Endothelial cell (in vitro differentiated cells): ENCODE results near the gene SLC9B1. TPM values are rescaled to one million over a fixed set of nuclear protein-coding genes. Genes with fewer than 3 reads are reported as not detected.
A peak's percentile ranks its signal among the peaks of the same experiment; 100 is the strongest.
"Not testable (repeated sequence)": the region's sequence is repeated elsewhere in the genome, so short reads cannot be mapped to it uniquely, and the experiment has no call there.

ENCODE experiments used
- DNase-seq: peaks from one replicate; pipeline ENCODE4 v3.0.0; 2021; ENCODE audit warnings: low spot score
- H3K27ac Mint-ChIP-seq: one replicate; pipeline ENCODE4 v1.8.0; 2021; ENCODE audit warnings: mixed read lengths, inconsistent platforms; ENCODE audit not compliant: unreplicated experiment
- H3K27me3 Mint-ChIP-seq: one replicate; pipeline ENCODE4 v1.8.0; 2021; ENCODE audit warnings: mild to moderate bottlenecking, moderate library complexity, mixed read lengths, inconsistent platforms; ENCODE audit not compliant: unreplicated experiment
- H3K36me3 Mint-ChIP-seq: one replicate; pipeline ENCODE4 v1.8.0; 2021; ENCODE audit warnings: mild to moderate bottlenecking, low read depth, mixed read lengths, inconsistent platforms; ENCODE audit not compliant: unreplicated experiment
- H3K4me1 Mint-ChIP-seq: one replicate; pipeline ENCODE4 v1.8.0; 2021; ENCODE audit warnings: mild to moderate bottlenecking, mixed read lengths, inconsistent platforms; ENCODE audit not compliant: unreplicated experiment
- H3K4me3 Mint-ChIP-seq: one replicate; pipeline ENCODE4 v1.8.0; 2021; ENCODE audit warnings: mild to moderate bottlenecking, mixed read lengths, inconsistent platforms; ENCODE audit not compliant: unreplicated experiment
- H3K9me3 Mint-ChIP-seq: one replicate; pipeline ENCODE4 v1.8.0; 2021; ENCODE audit warnings: mixed read lengths, inconsistent platforms; ENCODE audit not compliant: unreplicated experiment
- total RNA-seq: library from RNA; stranded (reverse); fragmentation: NEBNext Ultra II Directional; extraction: Animal tissue kit (Norgen Biotek cat#: 25700); gene quantifications from one replicate; pipeline ENCODE4 v1.2.1, GENCODE V29; 2021; ENCODE audit not compliant: unreplicated experiment
- TF ChIP-seq, protein P1 (sequence below): fragments of 200-600 bp; sonication (generic); IDR thresholded peaks from one replicate; pipeline ENCODE4 v1.5.0; 2021; ENCODE audit warnings: antibody characterized with exemption; ENCODE audit not compliant: unreplicated experiment

Gene SLC9B1
- total RNA-seq, 1 donor from 2014 or later, result 1.6 TPM

DNA sequence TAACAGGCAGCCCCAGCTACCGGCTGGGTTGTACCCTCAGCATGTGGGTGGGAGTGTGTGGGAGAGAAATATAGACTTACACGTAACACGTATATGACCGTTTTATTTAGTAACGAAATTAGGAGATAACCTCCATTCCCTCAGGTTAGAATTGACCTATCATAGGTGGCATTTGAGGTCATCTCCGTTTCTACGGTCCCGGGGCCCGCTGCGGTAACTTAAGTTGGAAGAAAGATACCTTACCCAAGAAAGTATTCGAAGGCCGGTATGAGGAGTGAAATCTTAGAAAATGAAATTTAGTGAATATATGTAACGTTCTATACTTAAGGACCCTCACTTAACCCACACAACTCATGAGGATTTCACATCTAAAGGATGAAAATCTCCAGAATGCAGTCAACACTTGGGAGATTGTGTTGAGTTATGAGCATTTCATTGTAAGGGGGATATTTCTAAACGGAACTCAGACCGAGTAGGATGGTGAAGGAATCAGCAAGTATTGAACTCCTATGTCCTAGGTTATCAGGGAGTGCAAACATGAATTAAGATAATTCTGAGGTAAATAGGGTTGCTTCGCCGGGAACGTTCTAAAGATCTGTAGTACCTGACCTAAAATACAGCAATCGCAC is 149.8 kb downstream of the SLC9B1 start:
- Mint-ChIP-seq H3K27ac (peak overlapping the region; percentile 96), H3K4me1 (peaks cover 20% of the 10 kb centered on the region), H3K4me3 (peak overlapping the region; percentile 98), H3K27me3 (peaks cover 2% of the 10 kb centered on the region), H3K36me3 (peaks cover 14% of the 10 kb centered on the region), H3K9me3 (no peaks in the 10 kb centered on the region)
- TF ChIP-seq, protein P1, sequence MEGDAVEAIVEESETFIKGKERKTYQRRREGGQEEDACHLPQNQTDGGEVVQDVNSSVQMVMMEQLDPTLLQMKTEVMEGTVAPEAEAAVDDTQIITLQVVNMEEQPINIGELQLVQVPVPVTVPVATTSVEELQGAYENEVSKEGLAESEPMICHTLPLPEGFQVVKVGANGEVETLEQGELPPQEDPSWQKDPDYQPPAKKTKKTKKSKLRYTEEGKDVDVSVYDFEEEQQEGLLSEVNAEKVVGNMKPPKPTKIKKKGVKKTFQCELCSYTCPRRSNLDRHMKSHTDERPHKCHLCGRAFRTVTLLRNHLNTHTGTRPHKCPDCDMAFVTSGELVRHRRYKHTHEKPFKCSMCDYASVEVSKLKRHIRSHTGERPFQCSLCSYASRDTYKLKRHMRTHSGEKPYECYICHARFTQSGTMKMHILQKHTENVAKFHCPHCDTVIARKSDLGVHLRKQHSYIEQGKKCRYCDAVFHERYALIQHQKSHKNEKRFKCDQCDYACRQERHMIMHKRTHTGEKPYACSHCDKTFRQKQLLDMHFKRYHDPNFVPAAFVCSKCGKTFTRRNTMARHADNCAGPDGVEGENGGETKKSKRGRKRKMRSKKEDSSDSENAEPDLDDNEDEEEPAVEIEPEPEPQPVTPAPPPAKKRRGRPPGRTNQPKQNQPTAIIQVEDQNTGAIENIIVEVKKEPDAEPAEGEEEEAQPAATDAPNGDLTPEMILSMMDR, result no peak
- no peak for DNase-seq

DNA sequence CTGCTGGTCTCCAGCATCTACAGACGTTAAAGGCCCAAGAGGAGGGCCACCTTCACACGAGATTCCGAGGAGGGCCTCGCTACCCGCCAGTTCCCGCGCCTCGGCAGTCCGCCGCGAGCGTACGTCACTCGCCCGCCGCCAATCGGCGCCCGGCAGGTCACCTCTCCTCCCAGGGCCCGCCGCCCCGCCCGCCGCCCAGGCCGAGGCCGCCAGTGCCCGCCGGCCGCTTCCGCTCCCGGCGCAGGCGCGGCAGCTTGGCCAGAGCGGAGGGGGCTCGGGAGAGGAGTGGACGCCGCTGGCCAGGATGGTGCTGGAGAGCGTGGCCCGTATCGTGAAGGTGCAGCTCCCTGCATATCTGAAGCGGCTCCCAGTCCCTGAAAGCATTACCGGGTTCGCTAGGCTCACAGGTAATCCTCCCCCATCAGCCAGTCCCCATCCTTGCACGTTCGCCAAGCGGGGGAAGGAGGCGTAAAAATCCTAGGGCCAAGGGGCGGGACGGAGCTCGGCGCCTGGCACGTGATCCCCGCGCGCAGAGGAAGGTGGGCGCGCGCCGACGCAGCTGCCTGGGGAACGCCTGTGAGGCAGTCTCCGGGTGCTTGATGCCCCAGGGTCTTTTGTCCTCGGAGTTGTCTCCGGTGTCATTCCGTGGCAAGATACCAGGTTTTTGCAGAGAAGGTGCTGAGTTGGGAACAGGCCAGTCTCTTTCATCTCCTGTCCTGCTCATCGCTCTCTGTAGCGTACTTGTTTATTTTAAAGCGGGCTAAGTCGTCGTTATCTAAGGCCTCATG is 150.5 kb downstream of the SLC9B1 start, which contains the start of gene CISD2:
TSS of gene CISD2 (plus strand) at position 212 of the 788 bp plus-strand sequence. CDS start at position 305, 93 bp downstream.
- TF ChIP-seq, protein P1, result no peak
- peaks cover 12% of the 10 kb centered on the region for H3K36me3 Mint-ChIP-seq
- peak within 1 kb of the TSS; percentile 96 for H3K27ac Mint-ChIP-seq
- H3K4me1 Mint-ChIP-seq, result peaks cover 20% of the 10 kb centered on the region
- DNase-seq, result peak; percentile 94
- peak within 1 kb of the TSS; percentile 98 for H3K4me3 Mint-ChIP-seq
- H3K9me3 Mint-ChIP-seq, result no peaks in the 10 kb centered on the region
- peaks cover 2% of the 10 kb centered on the region for H3K27me3 Mint-ChIP-seq

DNA sequence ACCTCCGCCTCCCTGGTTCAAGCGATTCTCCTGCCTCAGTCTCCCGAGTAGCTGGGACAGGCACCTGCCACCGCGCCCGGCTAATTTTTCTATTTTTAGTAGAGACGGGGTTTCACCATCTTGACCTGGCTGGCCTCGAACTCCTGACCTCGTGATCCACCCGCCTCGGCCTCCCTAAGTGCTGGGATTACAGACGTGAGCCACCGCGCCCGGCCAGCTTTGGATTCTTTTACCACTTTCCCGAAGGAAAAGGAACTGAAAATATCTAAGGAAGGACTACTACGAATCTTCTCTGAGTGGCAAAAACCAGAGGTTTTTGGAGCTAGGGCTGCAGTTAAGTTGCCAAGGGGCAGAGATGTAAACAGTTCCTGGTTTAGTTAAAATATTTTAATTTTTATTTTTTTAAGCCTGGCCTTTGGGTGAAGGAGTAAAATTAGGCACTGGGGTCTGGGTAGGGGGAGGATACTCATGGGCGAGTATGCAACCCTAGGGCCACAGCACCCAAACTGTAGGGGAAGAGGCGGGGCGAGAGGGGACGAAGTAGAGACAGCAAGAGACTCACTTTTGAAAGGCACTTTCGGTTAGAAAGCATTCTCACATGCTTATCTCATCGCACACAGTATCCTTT is 151.2 kb downstream of the SLC9B1 start:
- Mint-ChIP-seq H3K4me3 (peak overlapping the region; percentile 91), H3K36me3 (peaks cover 5% of the 10 kb centered on the region), H3K9me3 (no peaks in the 10 kb centered on the region), H3K27me3 (peaks cover 2% of the 10 kb centered on the region), H3K27ac (peak overlapping the region; percentile 94), H3K4me1 (peaks cover 20% of the 10 kb centered on the region)
- DNase-seq, result peak; percentile 20
- TF ChIP-seq, protein P1, result no peak

DNA sequence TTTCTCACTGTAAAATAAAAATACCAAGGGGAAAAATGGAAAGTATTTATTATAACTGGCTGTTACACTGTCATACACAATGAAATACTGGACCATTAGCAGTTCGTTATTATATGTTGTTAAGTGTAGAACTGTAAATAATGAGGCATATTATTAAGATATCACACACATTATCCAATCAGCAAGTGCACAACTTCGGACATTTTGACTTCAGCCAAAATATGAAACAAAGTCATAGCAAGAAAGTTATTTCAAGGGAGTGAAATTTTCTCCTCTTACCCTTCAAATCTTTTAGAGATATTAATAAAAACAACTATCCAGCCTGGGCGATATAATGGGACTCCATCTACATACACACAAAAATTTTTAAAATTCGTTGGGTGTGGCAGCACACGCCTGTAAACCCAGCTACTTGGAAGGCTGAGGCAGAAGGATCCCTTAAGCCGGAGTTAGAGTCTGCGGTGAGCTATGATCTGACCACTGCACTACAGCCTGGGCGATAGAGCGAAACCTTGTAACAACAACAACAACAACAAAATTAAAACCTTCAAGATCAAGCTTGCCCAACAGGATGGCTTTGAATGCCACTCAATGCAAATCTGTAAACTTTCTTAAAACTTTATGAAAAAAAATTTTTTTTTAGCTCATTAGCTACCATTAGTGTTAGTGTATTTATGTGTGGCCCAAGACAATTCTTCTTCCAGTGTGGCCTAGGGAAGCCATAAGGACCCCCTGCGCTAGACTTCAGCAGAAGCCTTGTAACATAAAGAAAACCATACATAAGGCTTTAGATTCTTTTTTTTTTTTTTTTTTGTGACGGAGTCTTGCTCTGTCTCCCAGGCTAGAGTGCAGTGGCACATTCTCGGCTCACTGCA is 152.0 kb downstream of the SLC9B1 start:
- Mint-ChIP-seq H3K27ac (peak overlapping the region; percentile 64), H3K9me3 (no peaks in the 10 kb centered on the region), H3K4me3 (peak overlapping the region; percentile 91), H3K36me3 (no peaks in the 10 kb centered on the region), H3K4me1 (peaks cover 20% of the 10 kb centered on the region), H3K27me3 (peaks cover 2% of the 10 kb centered on the region)
- no peak for DNase-seq
- TF ChIP-seq, protein P1, result no peak

DNA sequence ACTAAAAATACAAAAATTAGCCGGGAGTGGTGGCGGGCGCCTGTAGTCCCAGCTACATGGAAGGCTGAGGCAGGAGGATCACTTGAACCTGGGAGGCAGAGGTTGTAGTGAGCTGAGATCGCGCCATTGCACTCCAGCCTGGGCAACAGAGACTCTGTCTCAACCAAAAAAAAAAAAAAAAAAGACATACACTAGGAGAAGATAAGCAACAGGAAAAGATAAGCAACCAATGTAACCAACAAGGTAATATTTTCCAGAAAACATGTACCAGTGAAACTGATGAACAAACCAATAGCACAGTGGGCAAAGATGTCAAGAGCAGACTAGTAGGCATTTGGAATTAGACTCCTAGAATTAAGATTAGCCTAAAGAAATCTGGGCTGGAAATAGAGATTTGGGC is 154.2 kb downstream of the SLC9B1 start:
- H3K36me3 Mint-ChIP-seq, H3K27ac Mint-ChIP-seq, H3K4me3 Mint-ChIP-seq, H3K9me3 Mint-ChIP-seq, DNase-seq, H3K27me3 Mint-ChIP-seq: not testable (repeated sequence)
- peaks cover 18% of the 10 kb centered on the region for H3K4me1 Mint-ChIP-seq
